CMK (cell line): ENCODE measurements around the gene LVRN.
"Not testable (repeated sequence)": the region's sequence is repeated elsewhere in the genome, so short reads cannot be mapped to it uniquely, and the experiment has no call there.

Source experiments
- DNase-seq: peaks from one replicate; pipeline ENCODE4 v3.0.0-alpha.2; 2010; ENCODE audit warnings: low read depth

The LVRN gene

GRCh38 chr5:115962239-115962564, at the start of gene LVRN:
TSS of gene LVRN (plus strand) at chr5:115962475. CDS start at chr5:115962618, 143 bp downstream.
- no peak for DNase-seq

- DNase-seq, result not testable (repeated sequence)
Observed at GRCh38 chr5:115913623-115914400, 48.5 kb upstream of the LVRN start.

GRCh38 chr5:115920171-115920725, 42.0 kb upstream of the LVRN start:
- DNase-seq, result no peak

GRCh38 chr5:115928578-115929407, 33.5 kb upstream of the LVRN start:
- not testable (repeated sequence) for DNase-seq

GRCh38 chr5:115930171-115930570, 32.1 kb upstream of the LVRN start:
- not testable (repeated sequence) for DNase-seq

GRCh38 chr5:115930630-115931337, 31.5 kb upstream of the LVRN start:
- no peak for DNase-seq

- DNase-seq, result no peak
Observed at GRCh38 chr5:115932991-115933390, 29.3 kb upstream of the LVRN start.

- DNase-seq, result no peak
Observed at GRCh38 chr5:115934388-115934974, 27.8 kb upstream of the LVRN start.

GRCh38 chr5:115936031-115936430, 26.2 kb upstream of the LVRN start:
- DNase-seq, result no peak

- DNase-seq, result no peak
Observed at GRCh38 chr5:115939059-115939458, 23.2 kb upstream of the LVRN start.

- no peak for DNase-seq
Observed at GRCh38 chr5:115940080-115940810, 22.0 kb upstream of the LVRN start.

GRCh38 chr5:115941051-115941675, 21.1 kb upstream of the LVRN start:
- no peak for DNase-seq

GRCh38 chr5:115944501-115944900, 17.8 kb upstream of the LVRN start:
- DNase-seq, result no peak

- DNase-seq, result no peak
Observed at GRCh38 chr5:115946655-115947054, 15.6 kb upstream of the LVRN start.

GRCh38 chr5:115947260-115947659, 15.0 kb upstream of the LVRN start:
- no peak for DNase-seq

- DNase-seq, result no peak
Observed at GRCh38 chr5:115948091-115948534, 14.2 kb upstream of the LVRN start.

- DNase-seq, result no peak
Observed at GRCh38 chr5:115949096-115949495, 13.2 kb upstream of the LVRN start.

GRCh38 chr5:115952588-115952987, 9.7 kb upstream of the LVRN start:
- no peak for DNase-seq

- DNase-seq, result no peak
Observed at GRCh38 chr5:115954144-115954543, 8.1 kb upstream of the LVRN start.

GRCh38 chr5:115956957-115957356, 5.3 kb upstream of the LVRN start:
- no peak for DNase-seq
